A172 (cell line): Measurements from ENCODE around the gene PRKN. TPM values are rescaled to one million over a fixed set of nuclear protein-coding genes. Genes with fewer than 3 reads are reported as not detected.
"Not testable (repeated sequence)": the region's sequence is repeated elsewhere in the genome, so short reads cannot be mapped to it uniquely, and the experiment has no call there.

Experiments
- DNase-seq: peaks from one replicate; pipeline ENCODE4 v3.0.0-alpha.2; 2015; ENCODE audit warnings: low spot score
- total RNA-seq: library from RNA; depleted of rRNA; stranded (reverse); fragments of >200 nt; shearing (Covaris generic); gene quantifications from 2 replicates; pipeline ENCODE4 v1.2.3, GENCODE V29; 2014

Gene PRKN
- total RNA-seq, 1 experiment from 2014 or later = 0.43 TPM

DNA sequence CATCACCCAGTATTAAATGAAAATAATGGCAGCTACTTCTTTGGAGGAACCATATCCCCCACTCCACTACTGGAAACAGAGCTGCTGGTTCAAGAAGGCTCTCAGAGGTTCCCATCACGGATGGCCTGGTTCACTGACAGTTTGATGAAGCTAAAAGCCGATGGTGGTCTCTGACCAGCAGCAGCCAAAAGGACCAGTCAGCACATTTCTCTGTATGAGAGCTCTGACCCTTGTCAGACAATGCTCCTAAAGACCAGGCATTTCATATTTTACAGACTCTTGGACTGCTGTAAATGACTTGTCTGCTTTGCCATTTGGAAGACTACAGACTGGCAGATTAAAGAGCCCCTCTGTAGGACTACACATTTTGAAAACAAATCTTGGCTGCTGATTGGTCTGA lies 16.6 kb downstream of the PRKN start:
- DNase-seq = no peak

- DNase-seq = no peak
Observed at GRCh38 chr6:162710419-162710818, 17.1 kb downstream of the PRKN start.

DNA sequence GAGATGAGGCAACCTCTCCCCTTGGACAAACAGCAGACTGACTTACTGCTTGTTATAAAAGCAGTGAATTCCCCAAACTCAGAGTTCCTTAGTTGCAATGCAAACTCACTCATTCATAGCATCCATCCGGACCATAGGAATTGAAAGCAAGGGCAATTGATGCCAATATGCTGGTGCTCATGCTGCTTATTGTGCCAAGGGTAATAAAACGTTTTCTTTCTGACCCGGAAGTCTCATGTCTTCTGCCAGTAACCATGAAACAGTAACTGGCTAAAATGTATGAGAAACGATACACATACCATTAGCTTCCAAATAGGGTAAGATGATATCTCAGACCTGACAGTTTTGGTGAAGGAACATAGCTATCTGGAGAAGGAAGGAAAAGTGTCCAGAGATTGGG lies 18.1 kb downstream of the PRKN start:
- DNase-seq = no peak

GRCh38 chr6:162708971-162709370 lies 18.6 kb downstream of the PRKN start:
- no peak for DNase-seq

DNA sequence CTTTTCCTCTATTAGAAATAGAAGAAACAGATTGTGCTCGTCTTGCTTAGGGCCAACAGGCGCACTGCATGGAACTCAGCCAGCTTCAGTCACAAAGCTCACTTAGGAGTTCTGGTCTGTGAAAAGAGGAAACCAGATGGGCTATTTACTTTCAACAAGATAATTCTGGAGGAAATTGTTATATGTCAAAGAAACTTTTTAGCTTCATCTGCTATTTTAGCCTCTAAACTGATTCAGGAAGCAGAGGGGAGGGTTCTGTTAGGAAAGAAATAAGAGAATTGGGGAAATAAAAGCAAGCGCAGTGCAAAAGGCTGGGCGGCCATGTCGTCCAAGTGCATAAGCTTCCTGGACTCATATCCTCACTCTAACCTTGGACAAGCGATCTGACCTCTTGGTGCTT lies 21.3 kb downstream of the PRKN start:
- no peak for DNase-seq

DNA sequence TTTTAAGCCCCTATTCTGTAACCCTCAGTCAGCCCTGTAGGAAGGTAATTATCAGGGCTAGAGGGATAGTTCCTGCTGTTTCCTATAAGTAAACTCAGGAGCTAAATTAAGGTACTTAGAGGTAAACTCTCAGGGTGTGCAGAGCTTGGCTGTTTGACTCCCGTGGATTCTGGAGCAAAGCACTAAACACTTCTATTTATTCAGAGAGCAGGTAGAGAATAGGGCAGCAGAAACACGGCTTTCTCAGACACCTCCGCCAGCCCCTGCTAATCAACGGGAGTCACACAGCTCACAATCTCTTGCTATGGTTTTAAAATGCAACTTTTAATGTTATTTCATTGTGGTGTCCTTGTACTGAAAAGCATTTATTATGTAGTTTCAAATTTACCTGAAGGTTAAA lies 21.8 kb downstream of the PRKN start:
- DNase-seq = no peak

DNA sequence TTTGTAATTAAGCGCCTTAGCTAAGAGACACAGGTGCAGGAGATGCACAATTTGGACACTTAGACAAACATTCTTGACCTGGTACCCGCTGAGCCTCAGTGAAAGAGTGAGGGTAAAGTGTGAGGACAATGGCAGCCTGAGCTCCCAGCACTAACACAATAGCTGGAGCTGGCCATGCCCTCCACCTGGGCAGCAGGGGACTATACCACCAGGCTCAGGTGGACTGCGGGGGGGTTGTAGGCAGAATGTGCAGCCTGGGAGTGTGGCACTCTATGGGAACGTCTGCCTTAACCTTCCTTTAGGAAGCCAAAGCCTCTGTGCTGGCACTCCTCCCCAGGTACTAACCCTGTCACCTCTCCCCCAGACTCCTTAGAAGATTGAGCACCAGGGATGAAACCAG lies 23.6 kb downstream of the PRKN start:
- DNase-seq = no peak

GRCh38 chr6:162702446-162702845 lies 25.1 kb downstream of the PRKN start:
- DNase-seq = no peak

- no peak for DNase-seq
Observed at GRCh38 chr6:162701551-162701950, 26.0 kb downstream of the PRKN start.

DNA sequence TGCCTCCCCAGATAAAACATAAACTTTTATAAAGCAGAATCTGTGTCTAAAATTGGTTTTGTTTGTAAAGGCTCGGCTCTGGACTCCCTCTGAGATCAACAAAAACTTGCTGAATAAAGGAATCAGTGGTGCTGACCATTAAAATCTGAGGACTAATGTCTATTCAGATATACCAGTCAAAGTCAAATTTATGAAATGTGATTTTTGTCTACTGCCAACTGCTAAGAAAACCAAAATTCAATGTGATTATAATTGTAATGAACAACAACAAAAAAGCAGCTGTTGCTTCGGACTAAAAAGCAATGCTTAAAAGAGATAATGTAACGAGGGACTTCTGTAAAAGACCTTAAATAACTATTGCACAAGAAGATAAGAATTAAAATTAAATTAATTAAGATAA lies 26.6 kb downstream of the PRKN start:
- DNase-seq = no peak

DNA sequence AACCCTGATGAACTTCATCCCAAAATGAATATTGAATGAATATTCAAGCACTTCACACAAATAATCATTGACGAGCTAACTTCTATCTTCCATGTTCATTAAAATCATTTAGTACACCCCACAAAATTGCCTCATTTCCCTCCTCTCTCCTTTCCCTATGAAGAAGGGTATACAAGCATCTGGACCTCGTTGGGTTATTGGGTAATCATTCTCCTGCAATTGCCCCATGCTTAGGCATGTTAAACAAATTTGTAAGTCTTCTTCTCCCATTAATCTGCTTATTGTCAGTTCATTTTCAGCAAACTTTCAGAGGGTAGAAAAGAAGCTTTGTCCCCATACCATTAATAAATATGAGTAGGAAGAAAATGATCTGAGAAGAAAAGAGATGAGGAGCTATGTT lies 27.6 kb downstream of the PRKN start:
- no peak for DNase-seq

GRCh38 chr6:162698440-162698839 lies 29.1 kb downstream of the PRKN start:
- no peak for DNase-seq

- DNase-seq = no peak
Observed at GRCh38 chr6:162697872-162698403, 29.6 kb downstream of the PRKN start.

DNA sequence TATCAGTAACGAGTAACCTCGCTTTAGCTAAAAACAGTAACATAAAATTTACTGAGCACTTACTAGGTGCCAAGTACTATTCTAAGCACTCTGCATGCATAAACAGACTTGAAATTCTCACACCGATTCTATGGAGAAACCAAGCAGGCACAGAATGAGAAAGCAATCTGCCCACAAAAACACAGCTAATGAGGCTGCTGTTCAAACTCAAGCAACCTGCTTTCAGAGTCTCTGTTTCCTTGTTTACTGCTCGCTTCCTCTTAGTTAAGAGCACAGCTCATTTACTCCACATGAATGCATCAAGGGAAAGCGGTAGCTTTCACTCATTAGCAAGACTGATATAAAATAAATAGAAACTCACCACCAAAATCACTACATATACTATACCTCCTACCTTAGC lies 37.4 kb downstream of the PRKN start:
- DNase-seq = no peak

DNA sequence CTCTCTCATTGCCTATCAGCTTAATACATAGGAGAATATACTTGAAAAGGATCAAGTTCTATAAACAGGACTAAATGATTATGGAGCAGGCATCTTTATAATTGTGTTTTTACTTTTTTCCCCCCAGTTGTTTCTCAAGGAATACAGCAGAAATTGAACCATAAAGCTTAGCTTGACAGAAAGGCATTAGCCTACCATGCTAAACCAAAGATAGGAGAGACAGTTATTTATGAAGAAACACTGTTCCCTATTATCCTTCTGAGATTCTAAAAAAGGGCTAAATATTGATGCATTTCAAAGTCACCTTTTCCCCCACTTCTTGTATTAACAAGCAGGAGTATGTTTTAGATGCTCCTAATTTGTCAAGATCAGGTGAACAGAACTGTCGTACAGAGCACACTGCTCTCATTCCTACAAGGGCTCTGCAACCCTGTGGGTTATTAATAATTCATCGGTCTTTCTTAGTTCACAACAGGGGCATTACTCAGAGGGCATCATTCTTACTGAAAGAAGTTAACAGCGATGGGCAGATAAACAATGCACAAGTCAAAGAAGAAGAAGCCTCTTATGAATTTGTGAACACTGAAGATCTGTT lies 38.7 kb downstream of the PRKN start:
- DNase-seq = no peak

GRCh38 chr6:162685586-162685985 lies 42.0 kb downstream of the PRKN start:
- no peak for DNase-seq

DNA sequence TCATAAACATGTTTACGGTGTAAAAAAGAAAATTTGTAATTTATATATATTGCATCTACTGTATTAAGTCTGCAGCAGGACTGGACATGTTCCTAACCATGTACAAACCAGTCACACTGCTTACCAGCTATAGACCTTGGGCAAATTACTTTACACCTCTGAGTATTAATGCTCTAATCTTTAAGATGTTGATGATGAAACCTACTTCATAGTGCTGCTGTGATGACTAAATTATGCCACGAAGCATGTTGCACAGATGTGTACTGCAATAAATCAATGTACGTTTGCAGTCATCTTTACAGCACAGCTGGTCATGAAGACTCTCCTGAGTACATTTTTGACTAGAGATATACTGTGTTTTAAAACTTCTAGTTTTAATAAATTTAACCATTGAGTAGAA lies 42.6 kb downstream of the PRKN start:
- DNase-seq = no peak

GRCh38 chr6:162684052-162684451 lies 43.5 kb downstream of the PRKN start:
- no peak for DNase-seq

- no peak for DNase-seq
Observed at GRCh38 chr6:162683135-162683534, 44.4 kb downstream of the PRKN start.

DNA sequence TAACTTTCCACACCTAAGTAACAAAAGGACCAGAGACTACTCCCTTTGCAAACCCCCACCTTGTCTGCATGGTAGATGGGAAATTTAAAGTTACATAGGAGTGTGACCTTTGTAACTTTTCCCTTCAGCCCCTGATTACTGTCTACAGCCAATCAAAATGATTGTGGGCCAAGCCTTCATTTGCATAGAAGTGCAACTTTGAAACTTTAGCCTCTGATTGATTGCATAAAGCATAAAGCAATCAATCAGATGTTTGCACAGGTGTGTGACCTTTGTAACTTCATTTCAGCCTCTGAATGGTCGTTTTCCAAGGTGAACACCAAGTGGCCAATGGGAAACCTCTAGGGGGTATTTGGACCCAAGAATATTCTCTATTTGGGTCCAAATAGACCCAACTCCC lies 46.1 kb downstream of the PRKN start:
- DNase-seq = no peak

- DNase-seq = no peak
Observed at GRCh38 chr6:162680871-162681270, 46.7 kb downstream of the PRKN start.

- DNase-seq = no peak
Observed at GRCh38 chr6:162680367-162680766, 47.2 kb downstream of the PRKN start.

DNA sequence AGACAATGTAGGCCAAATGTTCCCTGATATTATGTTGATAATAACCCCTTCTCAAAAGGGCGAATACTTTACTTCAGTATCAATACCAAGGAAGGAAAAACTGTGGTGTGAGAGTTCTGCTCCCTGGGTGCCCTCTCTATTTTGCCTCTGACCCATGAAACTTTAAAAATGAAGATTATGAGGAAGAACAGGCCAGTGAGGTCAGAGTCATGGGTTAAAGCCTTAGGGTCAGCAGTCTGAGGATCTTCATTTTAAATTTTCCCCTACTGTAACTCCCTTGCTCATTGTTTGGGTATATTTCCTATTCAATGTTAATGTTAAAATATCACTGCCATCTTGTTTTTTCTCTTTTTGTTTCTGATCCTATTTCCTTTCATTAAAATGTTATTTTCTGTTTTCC lies 47.9 kb downstream of the PRKN start:
- no peak for DNase-seq

- DNase-seq = not testable (repeated sequence)
Observed at GRCh38 chr6:162678896-162679295, 48.7 kb downstream of the PRKN start.
